Medulla oblongata (tissue), 1 donor: ENCODE measurements around the gene ZNF837.

Experiments used
- DNase-seq: peaks from one replicate; pipeline ENCODE4 v3.0.0-alpha.2; 2015; ENCODE audit errors: extremely low spot score

ZNF837 gene

DNA sequence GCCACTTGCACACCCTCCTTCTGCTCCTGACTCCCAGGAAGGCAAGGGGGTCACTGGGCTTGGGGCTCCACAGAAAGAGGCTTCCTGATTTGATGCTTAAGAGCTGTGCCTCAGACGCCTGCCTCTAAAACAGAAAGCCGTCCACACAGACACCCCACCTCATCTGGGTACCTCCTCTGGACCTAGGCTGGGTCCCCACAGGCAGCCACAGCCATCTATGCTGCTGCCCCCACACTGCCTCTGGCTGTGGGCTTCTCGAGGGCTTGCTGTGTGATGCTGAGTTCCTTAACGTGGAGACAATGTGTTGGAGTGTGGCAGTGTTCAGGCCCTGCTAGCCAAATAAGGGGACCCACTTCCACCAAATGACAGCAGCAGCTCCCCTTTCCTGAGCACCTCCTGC, 62.5 kb downstream of the ZNF837 start:
- no peak for DNase-seq
